Measurements from ENCODE around the gene ZNF239. TPM values are rescaled to one million over a fixed set of nuclear protein-coding genes. Genes with fewer than 3 reads are reported as not detected.

ZNF239 gene
- total RNA-seq, 1 experiment from 2014 or later: 9.7 TPM

DNA sequence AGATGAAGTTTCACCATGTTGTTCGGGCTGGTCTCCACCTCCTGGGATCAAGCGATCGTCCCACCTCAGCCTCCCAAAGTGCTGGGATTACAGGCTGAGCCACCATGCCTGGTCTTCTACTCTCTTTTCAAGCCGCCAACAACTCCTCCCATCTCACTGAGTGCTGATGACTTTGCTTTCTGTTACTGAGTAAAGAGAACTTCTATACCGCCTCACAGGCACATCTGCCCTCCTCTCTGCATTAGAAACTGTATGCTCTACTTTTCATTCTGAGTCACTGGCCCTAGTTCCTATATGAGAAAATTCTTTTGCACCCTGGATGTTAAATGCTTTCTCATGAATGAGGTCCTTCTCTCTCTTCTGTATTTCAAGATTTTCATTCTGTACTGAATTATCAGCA lies 2.2 kb upstream of the ZNF239 start:
- no peak for DNase-seq (ENCODE audit: low spot score)
- TF ChIP-seq, protein P1, sequence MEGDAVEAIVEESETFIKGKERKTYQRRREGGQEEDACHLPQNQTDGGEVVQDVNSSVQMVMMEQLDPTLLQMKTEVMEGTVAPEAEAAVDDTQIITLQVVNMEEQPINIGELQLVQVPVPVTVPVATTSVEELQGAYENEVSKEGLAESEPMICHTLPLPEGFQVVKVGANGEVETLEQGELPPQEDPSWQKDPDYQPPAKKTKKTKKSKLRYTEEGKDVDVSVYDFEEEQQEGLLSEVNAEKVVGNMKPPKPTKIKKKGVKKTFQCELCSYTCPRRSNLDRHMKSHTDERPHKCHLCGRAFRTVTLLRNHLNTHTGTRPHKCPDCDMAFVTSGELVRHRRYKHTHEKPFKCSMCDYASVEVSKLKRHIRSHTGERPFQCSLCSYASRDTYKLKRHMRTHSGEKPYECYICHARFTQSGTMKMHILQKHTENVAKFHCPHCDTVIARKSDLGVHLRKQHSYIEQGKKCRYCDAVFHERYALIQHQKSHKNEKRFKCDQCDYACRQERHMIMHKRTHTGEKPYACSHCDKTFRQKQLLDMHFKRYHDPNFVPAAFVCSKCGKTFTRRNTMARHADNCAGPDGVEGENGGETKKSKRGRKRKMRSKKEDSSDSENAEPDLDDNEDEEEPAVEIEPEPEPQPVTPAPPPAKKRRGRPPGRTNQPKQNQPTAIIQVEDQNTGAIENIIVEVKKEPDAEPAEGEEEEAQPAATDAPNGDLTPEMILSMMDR (conservative IDR thresholded peaks at IDR 0.05; ENCODE audit: low read depth, low read length): no peak
- TF ChIP-seq EZH2 (IDR thresholded peaks at IDR 0.05; ENCODE audit: borderline replicate concordance, low read depth, low read length, poor library complexity, severe bottlenecking): no peak
- BruUV-seq (replicated peaks): no TSS peak
- Histone ChIP-seq H3K9me3 (ENCODE audit: low read depth, low read length, poor library complexity, severe bottlenecking) (no peaks in the 10 kb centered on the region), H3K27ac (ENCODE audit: low read depth, low read length, poor library complexity, severe bottlenecking) (no peak overlapping the region), H3K36me3 (ENCODE audit: insufficient read depth, low read length, poor library complexity, severe bottlenecking) (no peaks in the 10 kb centered on the region), H3K4me1 (ENCODE audit: insufficient read depth, low read length, poor library complexity, severe bottlenecking) (peaks cover 5% of the 10 kb centered on the region), H3K4me3 (ENCODE audit: low read depth, low read length, poor library complexity, severe bottlenecking) (no peak overlapping the region), H3K27me3 (replicated peaks; ENCODE audit: insufficient read depth, low read depth, low read length, poor library complexity) (no peaks in the 10 kb centered on the region)
- CTCF ChIA-PET: no interaction called here
- intact Hi-C loops (cut with micrococcal nuclease; ENCODE audit: unreplicated experiment): no loop called here
- POLR2A ChIA-PET (ENCODE audit: low non-redundant PET): no interaction called here

DNA sequence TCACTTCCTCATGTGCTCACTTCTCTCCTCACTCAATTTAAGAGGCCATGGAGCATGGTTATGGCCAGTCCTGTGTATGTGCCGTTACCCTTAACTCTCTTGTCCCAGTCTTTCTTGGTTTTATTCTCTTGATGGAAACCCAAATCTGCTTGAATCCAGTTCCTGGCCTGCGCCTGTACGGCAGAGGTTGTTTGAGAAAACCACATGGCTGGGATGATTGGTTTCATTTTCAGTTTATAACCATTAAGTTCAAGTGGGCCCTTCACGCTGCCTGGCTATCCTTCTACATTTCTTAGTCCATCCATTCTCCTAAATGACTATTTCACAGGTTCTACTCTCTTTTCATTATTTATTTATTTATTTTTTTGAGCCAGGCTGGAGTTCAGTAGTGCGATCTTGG lies 1.6 kb upstream of the ZNF239 start:
- TF ChIP-seq, protein P1 (conservative IDR thresholded peaks at IDR 0.05; ENCODE audit: low read depth, low read length): no peak
- TF ChIP-seq EZH2 (IDR thresholded peaks at IDR 0.05; ENCODE audit: borderline replicate concordance, low read depth, low read length, poor library complexity, severe bottlenecking): no peak
- H3K27ac ChIP-seq (ENCODE audit: low read depth, low read length, poor library complexity, severe bottlenecking): no peak overlapping the region

GRCh38 chr10:43574906-43575305 lies 490 bp upstream of the ZNF239 start:
- no peaks in the 10 kb centered on the region for H3K27me3 ChIP-seq (replicated peaks; ENCODE audit: insufficient read depth, low read depth, low read length, poor library complexity)
- no TSS peak for BruUV-seq (replicated peaks)
- ChIA-PET POLR2A (ENCODE audit: low non-redundant PET) (no interaction called here), CTCF (no interaction called here)
- DNase-seq (ENCODE audit: low spot score): no peak
- no peak overlapping the region for H3K27ac ChIP-seq (ENCODE audit: low read depth, low read length, poor library complexity, severe bottlenecking)
- no peaks in the 10 kb centered on the region for H3K36me3 ChIP-seq (ENCODE audit: insufficient read depth, low read length, poor library complexity, severe bottlenecking)
- TF ChIP-seq, protein P1 (conservative IDR thresholded peaks at IDR 0.05; ENCODE audit: low read depth, low read length): no peak
- TF ChIP-seq EZH2 (IDR thresholded peaks at IDR 0.05; ENCODE audit: borderline replicate concordance, low read depth, low read length, poor library complexity, severe bottlenecking): no peak
- H3K4me3 ChIP-seq (ENCODE audit: low read depth, low read length, poor library complexity, severe bottlenecking): peak overlapping the region; percentile 45
- H3K4me1 ChIP-seq (ENCODE audit: insufficient read depth, low read length, poor library complexity, severe bottlenecking): peaks cover 5% of the 10 kb centered on the region
- H3K9me3 ChIP-seq (ENCODE audit: low read depth, low read length, poor library complexity, severe bottlenecking): no peaks in the 10 kb centered on the region
- intact Hi-C loops (cut with micrococcal nuclease; ENCODE audit: unreplicated experiment): loop anchor here (2.0 kb wide), 1 partner anchor 32 kb away; the partner anchor contains the start of gene ZNF485

More for the DNA sequence above, 1.6 kb upstream of the ZNF239 start:
- Histone ChIP-seq H3K9me3 (ENCODE audit: low read depth, low read length, poor library complexity, severe bottlenecking) (no peaks in the 10 kb centered on the region), H3K4me1 (ENCODE audit: insufficient read depth, low read length, poor library complexity, severe bottlenecking) (peaks cover 5% of the 10 kb centered on the region), H3K27me3 (replicated peaks; ENCODE audit: insufficient read depth, low read depth, low read length, poor library complexity) (no peaks in the 10 kb centered on the region), H3K4me3 (ENCODE audit: low read depth, low read length, poor library complexity, severe bottlenecking) (no peak overlapping the region), H3K36me3 (ENCODE audit: insufficient read depth, low read length, poor library complexity, severe bottlenecking) (no peaks in the 10 kb centered on the region)
- intact Hi-C loops (cut with micrococcal nuclease; ENCODE audit: unreplicated experiment): no loop called here
- ChIA-PET POLR2A (ENCODE audit: low non-redundant PET) (no interaction called here), CTCF (no interaction called here)
- BruUV-seq (replicated peaks): no TSS peak
- no peak for DNase-seq (ENCODE audit: low spot score)
